Astrocyte of the cerebellum (primary cell): ENCODE measurements around the gene METRNL.

Source experiments
- DNase-seq: peaks from one replicate; pipeline ENCODE4 v3.0.0-alpha.2; 2011; ENCODE audit warnings: low read depth
- H3K4me3 ChIP-seq: 2 replicates; pipeline ENCODE4 v1.5.1; 2011; ENCODE audit warnings: mild to moderate bottlenecking, low read depth, low read length, moderate library complexity
- CTCF ChIP-seq: IDR thresholded peaks from 2 replicates; pipeline ENCODE4 v1.5.1; 2012; ENCODE audit warnings: low read length, low read depth, moderate library complexity, mild to moderate bottlenecking; ENCODE audit errors: missing control alignments
- in situ Hi-C: cut with HindIII; loops from 2 replicates; pipeline ENCODE4 v1.10.0; 2017; ENCODE audit warnings: low sequenced_read_pairs

Gene METRNL

GRCh38 chr17:83094291-83094690 is 14.9 kb downstream of the METRNL start:
- DNase-seq: no peak
- TF ChIP-seq CTCF: no peak
- in situ Hi-C loops: no loop called here
- H3K4me3 ChIP-seq: no peak overlapping the region

GRCh38 chr17:83095016-83095415 is 15.6 kb downstream of the METRNL start:
- H3K4me3 ChIP-seq: no peak overlapping the region
- no peak for TF ChIP-seq CTCF
- no peak for DNase-seq
- in situ Hi-C loops: no loop called here

GRCh38 chr17:83096401-83097224 is 17.2 kb downstream of the METRNL start:
- no peak overlapping the region for H3K4me3 ChIP-seq
- DNase-seq: no peak
- no peak for TF ChIP-seq CTCF
- in situ Hi-C loops: no loop called here

GRCh38 chr17:83097831-83098230 is 18.4 kb downstream of the METRNL start:
- no peak for TF ChIP-seq CTCF
- in situ Hi-C loops: no loop called here
- H3K4me3 ChIP-seq: no peak overlapping the region
- DNase-seq: no peak

- in situ Hi-C loops: no loop called here
- TF ChIP-seq CTCF: no peak
- H3K4me3 ChIP-seq: no peak overlapping the region
- no peak for DNase-seq
These were observed 19.1 kb downstream of the METRNL start for GRCh38 chr17:83098241-83099085.

- DNase-seq: no peak
- no peak for TF ChIP-seq CTCF
- H3K4me3 ChIP-seq: no peak overlapping the region
- in situ Hi-C loops: no loop called here
These were observed 19.7 kb downstream of the METRNL start for GRCh38 chr17:83099086-83099555.
